Measurements from ENCODE around the gene EBP.

EBP gene

GRCh38 chrX:48521353-48522243, at the start of gene EBP:
TSS of gene EBP (plus strand) at chrX:48521808. CDS start at chrX:48523772, 1,964 bp downstream.
- DNase-seq (ENCODE audit: low read depth in 1 of 2, low spot score in 1 of 2) = peak; percentile 88

GRCh38 chrX:48472225-48472624, 49.4 kb upstream of the EBP start:
- no peak for DNase-seq (ENCODE audit: low read depth in 1 of 2, low spot score in 1 of 2)

- DNase-seq (ENCODE audit: low read depth in 1 of 2, low spot score in 1 of 2) = no peak
Measured at GRCh38 chrX:48472851-48473703, 48.5 kb upstream of the EBP start.

DNA sequence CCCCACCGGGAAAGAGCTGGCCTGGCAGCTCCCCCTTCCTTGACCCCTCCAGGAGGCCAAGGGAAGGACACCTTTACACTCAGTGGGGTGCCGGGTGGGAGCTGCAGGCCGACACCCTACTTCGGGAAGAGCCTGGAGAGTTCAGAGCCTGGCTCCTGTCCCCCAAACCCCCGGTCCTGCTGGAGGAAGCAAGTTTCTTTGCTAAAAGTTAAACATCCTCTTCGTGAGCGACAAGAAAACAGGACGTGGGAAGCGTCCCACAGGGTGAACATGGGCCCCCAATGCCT, 48.0 kb upstream of the EBP start:
- DNase-seq (ENCODE audit: low read depth in 1 of 2, low spot score in 1 of 2) = no peak

DNA sequence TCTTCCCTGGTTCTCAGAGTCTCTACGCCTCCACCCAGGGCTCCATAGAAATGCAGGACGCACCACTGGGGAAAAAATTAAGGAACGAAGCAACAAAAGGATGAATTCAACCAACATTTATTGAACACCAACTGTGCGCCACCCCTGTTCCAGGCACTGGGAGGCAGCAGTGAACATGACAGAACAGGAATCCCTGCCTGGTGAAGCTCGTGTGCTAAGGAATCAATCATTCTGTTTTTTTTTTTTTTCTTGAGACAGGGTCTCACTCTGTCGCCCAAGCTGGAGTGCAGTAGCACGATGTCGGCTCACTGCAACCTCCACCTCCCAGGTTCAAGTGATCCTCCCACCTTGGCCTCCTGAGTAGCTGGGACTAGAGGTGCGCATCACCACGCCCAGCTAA, 47.5 kb upstream of the EBP start:
- no peak for DNase-seq (ENCODE audit: low read depth in 1 of 2, low spot score in 1 of 2)

GRCh38 chrX:48474581-48474980, 47.0 kb upstream of the EBP start:
- no peak for DNase-seq (ENCODE audit: low read depth in 1 of 2, low spot score in 1 of 2)

- no peak for DNase-seq (ENCODE audit: low read depth in 1 of 2, low spot score in 1 of 2)
Measured at GRCh38 chrX:48475296-48475695, 46.3 kb upstream of the EBP start.

- peak; percentile 71 to 72 for DNase-seq (ENCODE audit: low read depth in 1 of 2, low spot score in 1 of 2)
Measured at GRCh38 chrX:48475774-48476577, 45.6 kb upstream of the EBP start, which contains the start of gene FTSJ1. TSS of gene FTSJ1 (plus strand) at chrX:48476199. CDS start at chrX:48478048, 1,849 bp downstream.

- no peak for DNase-seq (ENCODE audit: low read depth in 1 of 2, low spot score in 1 of 2)
Measured at GRCh38 chrX:48476919-48477318, 44.7 kb upstream of the EBP start.

DNA sequence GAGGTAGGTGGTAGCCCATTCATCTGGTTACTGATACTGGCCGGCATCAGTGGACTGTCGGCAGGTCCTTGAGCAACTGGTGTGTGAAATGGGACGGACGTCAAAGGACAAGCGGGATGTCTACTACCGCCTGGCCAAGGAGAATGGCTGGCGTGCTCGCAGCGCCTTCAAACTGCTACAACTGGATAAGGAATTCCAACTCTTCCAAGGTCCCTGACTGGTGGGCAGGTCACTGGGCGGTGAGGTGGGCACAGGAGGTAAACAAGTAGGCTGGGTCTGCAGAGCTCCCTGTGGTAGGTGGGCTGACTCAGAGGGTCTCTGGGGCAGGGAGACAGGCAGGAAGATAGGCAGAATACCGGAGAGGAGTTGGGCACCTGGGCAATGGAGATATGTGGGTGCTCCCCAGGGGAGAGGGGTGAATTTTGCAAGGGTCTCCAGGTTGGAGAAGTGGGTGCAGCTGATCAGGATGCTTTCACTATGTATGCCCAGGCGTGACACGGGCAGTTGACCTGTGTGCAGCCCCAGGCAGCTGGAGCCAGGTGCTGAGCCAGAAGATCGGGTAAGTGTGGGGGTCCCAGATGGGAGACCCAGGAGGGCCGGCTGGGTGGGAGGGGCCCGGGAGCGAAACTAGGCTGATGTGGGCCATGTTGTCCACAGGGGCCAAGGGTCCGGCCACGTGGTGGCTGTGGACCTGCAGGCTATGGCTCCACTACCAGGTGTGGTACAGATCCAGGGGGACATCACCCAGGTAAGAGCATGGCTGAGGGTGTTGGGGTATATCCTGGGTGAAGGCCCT, 43.5 kb upstream of the EBP start:
- DNase-seq (ENCODE audit: low read depth in 1 of 2, low spot score in 1 of 2) = no peak

DNA sequence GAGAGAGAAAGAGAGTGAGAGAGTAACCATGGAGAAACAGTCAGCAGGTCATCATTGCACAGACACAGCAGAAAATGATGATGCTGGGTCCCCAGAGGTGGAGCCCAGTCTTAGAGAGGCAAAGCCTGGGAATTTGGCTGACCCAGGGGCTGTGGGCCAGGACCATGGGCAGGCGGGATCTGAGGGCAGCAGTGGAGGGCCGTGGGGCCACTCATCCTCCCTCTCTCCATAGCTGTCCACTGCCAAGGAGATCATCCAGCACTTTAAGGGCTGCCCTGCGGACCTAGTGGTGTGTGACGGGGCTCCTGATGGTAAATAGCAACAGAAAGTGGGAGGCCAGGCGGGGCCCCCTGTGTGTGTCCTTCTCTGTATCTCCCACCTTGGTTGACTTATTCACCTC, 42.8 kb upstream of the EBP start:
- no peak for DNase-seq (ENCODE audit: low read depth in 1 of 2, low spot score in 1 of 2)

DNA sequence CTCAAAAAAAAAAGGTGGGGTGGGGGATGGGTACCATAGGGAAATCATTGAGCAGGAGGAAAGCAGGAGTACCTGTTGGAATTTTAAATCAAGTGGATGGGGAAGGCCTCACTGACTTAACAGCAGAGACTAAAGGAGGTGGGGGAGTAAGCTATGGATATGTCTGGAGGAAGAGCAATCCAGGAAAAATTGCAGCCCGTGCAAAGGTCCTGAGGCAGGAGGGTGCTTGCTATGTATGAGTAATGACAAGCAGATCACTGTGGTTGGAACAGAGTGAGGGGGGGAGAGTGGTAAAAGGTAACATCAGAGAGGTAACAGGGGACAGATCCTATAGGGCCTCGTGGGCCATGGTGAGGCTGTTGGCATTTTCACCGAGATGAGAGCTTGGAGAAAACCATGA, 41.5 kb upstream of the EBP start:
- no peak for DNase-seq (ENCODE audit: low read depth in 1 of 2, low spot score in 1 of 2)

DNA sequence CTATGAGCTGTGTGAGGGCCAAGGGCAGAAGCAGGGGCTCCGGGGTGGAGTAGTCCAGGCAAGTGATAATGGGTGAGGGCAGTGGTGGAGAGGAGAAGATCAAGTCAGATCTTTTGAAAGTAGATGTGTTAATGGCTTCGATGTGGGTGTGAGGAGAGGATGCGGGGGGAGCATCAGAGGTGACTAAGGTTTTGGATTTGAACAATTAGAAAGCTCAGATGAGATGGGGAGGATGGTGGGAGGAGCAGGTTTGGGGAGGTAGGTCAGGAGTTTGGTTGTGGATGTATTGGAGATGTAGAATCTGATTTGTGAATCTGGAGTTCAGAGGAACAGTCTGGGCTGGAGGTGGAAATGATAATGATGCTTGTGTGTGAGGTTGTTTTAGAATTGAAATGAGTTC, 41.0 kb upstream of the EBP start:
- no peak for DNase-seq (ENCODE audit: low read depth in 1 of 2, low spot score in 1 of 2)

DNA sequence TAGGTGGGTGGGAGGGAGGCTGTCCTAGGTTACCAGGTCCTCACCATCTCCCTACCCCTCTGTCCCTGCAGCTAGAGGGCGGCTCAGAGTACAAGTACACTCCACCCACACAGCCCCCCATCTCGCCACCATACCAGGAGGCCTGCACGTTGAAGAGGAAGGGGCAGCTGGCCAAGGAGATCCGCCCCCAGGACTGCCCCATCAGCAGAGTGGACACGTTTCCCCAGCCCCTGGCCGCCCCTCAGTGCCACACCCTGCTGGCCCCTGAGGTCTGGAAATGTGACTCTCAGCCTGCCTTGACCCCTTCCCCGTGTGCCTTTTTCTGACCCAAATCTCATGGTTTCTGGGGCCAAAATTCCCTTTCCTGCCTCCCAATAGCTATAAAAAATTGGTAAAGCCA, 39.1 kb upstream of the EBP start:
- no peak for DNase-seq (ENCODE audit: low read depth in 1 of 2, low spot score in 1 of 2)

GRCh38 chrX:48487362-48487798, 34.2 kb upstream of the EBP start:
- no peak for DNase-seq (ENCODE audit: low read depth in 1 of 2, low spot score in 1 of 2)

DNA sequence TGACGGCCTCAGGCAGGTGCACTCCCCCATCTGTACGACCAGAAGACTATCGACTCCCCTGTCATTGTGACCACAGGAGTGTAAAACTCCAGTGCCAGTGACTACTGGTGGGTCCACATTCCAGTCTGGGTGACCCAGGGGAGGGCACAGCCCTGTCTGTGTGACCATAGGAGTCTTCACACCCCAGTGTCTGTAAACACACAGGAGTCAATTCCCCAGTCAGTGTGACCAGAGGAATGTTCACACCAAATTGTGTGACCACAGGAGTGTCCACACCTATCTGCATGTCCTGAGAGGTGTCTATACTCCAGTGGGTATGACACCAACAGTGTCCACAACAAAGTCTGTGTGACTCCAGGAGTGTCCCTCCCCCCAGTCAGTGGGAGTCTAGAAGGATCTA, 33.6 kb upstream of the EBP start:
- DNase-seq (ENCODE audit: low read depth in 1 of 2, low spot score in 1 of 2) = no peak

DNA sequence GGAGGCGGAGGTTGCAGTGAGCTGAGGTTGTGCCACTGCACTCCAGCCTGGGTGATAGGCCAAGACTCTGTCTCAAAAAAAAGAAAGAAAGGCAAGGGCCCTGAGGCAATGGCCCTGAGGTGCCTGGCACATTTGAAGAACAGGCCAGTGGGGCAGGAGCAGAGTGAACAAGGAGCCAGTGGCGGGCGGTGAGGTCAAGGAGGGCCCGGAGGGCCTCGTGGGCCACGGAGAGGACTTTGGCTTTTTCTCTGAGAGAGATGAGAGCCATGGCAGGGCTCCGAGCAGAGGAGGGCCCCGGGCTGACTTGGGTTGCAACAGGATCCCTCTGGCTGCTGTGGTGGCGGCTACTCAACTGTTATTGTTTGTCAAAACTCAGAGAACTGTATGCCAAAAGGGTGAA, 32.3 kb upstream of the EBP start:
- DNase-seq (ENCODE audit: low read depth in 1 of 2, low spot score in 1 of 2) = no peak

DNA sequence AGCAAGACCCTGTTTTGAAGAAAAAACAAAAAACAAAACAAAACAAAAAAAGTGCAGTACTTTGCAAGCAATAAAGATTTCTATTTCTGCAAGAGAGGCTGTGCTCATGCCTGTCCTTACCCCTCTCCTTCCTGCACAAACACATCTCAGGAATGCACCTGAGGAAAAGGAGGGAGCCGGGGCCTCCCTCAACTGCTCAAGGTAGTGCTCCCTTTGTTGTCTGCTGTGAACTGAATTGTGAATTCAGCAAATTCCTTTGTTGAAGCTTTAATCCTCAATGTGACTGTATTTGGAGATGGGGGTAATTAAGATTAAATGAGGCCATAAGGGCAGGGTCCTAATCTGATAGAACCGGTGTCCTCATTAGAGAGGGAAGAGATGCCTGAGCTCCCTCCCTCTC, 31.7 kb upstream of the EBP start:
- DNase-seq (ENCODE audit: low read depth in 1 of 2, low spot score in 1 of 2) = no peak

DNA sequence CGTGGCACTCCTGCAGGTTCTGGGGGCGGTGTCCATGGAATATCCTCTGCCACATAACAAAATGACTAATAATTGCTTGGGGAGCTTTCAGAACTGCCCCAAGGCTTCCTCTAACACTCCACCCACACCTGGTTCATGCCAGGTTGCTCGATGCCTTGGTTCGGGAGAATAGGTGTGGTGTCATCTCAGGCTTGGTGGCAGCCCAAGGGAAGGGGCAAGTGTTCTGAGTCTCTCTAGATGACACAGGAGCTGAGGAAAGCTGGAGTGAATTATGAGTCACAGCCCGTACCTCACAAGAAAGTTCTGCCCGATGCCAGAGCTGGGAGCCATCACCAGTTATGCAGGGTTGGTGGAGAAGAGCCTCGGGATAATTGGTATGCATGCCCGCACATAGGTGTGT, 30.9 kb upstream of the EBP start:
- no peak for DNase-seq (ENCODE audit: low read depth in 1 of 2, low spot score in 1 of 2)

DNA sequence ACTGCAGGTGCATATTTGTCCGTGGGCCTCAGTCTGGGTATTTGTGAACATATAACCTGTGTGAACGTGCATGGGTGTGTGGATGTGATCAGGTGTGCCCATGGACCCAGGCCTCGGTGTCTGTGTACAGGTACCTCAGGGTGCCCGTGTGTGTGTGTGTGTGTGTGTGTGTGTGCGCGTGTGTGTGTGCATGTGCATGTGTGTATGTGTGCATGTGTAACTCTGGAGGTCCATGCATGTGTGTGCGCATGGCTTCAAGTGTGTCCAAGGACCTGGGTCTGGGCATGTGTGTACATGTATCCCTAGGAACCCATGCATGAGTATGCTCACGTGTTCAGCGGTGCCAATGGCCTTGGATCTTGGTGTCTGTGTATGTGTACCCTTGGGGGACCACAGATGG, 29.8 kb upstream of the EBP start:
- no peak for DNase-seq (ENCODE audit: low read depth in 1 of 2, low spot score in 1 of 2)
